Stimulated activated CD4-positive, alpha-beta T cell treated with anti-CD3 and anti-CD28 coated beads, Interleukin-1b, Interleukin-23, amount 100 ng/mL, for 24 hours (primary cell): ENCODE data around the gene GANC.
A peak's percentile ranks its signal among the peaks of the same experiment; 100 is the strongest.
"Not testable (repeated sequence)": the region's sequence is repeated elsewhere in the genome, so short reads cannot be mapped to it uniquely, and the experiment has no call there.

ENCODE experiments used
- DNase-seq, 4 experiments: peaks; one replicate each; pipeline ENCODE4 v3.0.0-alpha.2; 2020; ENCODE audit warnings: low read depth in 4 of 4, low spot score in 1 of 4

The GANC gene, protein sequence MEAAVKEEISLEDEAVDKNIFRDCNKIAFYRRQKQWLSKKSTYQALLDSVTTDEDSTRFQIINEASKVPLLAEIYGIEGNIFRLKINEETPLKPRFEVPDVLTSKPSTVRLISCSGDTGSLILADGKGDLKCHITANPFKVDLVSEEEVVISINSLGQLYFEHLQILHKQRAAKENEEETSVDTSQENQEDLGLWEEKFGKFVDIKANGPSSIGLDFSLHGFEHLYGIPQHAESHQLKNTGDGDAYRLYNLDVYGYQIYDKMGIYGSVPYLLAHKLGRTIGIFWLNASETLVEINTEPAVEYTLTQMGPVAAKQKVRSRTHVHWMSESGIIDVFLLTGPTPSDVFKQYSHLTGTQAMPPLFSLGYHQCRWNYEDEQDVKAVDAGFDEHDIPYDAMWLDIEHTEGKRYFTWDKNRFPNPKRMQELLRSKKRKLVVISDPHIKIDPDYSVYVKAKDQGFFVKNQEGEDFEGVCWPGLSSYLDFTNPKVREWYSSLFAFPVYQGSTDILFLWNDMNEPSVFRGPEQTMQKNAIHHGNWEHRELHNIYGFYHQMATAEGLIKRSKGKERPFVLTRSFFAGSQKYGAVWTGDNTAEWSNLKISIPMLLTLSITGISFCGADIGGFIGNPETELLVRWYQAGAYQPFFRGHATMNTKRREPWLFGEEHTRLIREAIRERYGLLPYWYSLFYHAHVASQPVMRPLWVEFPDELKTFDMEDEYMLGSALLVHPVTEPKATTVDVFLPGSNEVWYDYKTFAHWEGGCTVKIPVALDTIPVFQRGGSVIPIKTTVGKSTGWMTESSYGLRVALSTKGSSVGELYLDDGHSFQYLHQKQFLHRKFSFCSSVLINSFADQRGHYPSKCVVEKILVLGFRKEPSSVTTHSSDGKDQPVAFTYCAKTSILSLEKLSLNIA (N-terminal part only)

DNA sequence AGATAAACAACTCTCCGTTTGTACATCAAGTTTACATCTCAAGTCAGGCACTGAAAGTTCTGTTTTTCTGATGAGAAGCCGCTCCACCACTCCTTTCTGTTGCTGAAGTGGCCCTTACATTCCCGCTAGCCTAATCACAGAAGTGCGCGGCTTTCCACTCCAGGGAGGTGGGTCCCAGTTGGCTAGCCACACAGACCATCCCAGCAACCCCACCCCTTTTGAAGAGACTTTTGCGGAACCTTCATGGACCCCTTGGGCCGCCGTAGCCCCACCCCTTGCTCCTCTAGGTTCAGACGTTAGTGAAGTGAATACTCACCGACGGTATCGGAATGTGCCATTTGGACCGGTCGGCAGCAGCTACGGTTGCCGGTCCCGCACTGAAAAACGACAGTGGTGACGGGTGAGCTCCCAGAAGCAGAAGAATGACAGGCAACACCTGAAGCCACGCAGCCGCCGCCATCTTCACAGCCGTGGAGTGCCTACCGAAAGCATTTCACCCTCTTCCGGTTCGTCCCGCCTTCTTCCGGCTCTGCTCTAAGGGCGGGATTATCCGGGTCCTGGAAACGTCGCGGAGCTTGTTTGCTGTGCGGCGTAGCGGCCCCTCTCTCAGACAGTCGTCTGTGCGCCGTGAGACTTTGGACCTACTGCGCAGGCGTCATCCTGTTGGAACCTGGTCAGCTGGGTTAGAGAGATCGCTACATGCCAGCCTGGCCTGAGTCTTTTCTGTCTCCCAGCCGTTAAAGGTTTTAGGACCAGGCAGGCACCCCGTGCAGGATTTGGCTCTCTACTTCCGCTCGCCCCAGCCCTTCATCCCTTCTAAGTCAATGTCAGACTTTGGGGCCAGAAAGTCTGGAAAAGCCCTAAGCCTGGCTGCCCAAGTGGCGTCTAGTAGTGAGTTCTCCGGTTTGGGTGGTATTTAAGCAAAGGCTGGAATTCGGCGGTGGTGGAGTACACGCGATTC is at the start of gene GANC, which contains the start of gene TMEM87A:
Gene GANC (plus strand): TSS at position 263 of the 961 bp plus-strand sequence. CDS start 1,281 bp downstream, outside the sequence.
Gene TMEM87A (minus strand): TSS at position 495 of the 961 bp plus-strand sequence. CDS start 35 bp downstream, at position 460.
- peak; percentile 86 to 93 (median 90) for DNase-seq

DNA sequence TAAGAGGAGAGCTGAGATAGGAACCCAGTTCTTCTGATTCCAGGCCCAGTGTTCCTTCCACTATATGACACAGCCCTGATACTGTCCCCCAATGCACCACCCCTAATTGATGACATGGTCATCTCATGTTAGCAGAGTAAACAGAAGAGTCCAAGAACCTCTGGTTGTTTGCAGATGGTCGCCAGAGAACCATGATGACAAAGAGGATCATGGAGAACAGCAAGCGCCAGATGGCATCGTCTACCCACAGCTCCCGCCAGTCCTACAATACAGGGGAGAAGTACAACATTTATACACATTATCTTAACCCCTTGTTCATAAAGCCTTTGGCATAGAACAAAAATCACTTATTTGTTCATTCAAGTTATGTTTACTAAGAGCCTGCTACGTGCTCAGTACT is 46.4 kb upstream of the GANC start:
- DNase-seq, result no peak

DNA sequence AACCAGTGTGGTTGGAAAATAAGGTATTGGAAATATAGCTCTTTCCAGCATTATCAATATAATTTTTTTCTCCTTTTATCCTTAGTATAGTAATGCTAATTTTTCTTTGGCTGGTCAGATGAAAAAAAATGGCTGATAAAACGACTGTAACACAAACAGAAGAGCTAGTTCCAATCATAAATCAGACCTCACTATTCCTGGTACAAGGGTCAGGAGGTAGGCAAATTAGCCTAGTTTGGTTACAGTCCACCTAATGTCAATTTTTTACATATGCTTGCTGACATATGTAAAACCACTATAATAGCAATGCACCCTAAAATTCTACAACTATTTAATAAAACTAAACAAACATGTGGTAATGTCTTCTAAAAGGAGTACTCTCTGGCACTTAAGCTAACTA is 45.0 kb upstream of the GANC start:
- no peak for DNase-seq

DNA sequence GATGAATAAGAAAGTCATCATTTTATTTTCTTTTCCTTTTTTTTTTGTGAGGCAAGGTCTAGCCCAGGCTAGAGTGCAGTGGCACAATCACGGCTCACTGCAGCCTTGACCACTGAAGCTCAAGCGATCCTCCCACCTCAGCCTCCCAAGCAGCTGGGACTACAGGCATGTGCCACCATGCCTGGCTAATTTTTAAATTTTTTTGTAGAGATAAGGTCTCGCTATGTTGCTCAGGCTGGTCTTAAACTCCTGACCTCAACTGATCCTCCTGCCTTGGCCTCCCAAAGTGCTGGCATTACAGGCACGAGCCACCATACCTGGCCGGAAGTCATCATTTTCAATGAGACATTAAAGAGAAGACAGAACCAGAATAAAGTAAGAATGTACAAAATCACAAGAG is 44.0 kb upstream of the GANC start:
- DNase-seq, result not testable (repeated sequence)

DNA sequence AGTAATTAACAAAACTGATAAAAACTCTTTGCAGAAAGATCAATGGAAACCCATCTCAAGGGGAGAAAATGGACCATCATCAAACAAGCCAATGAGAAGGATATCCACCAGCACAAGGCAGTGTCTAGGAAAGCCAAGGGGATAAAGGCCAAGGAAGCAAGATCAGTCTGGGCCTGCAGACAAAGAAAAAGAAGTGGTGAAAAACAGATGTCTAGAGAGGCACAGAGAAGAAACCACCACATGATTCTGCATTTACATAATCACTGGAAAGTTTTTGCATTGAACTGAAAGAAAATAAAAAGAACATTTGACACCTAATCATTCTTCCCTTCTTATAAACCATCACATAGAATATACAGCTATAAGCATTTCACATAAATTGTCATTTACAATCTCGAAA is 41.9 kb upstream of the GANC start:
- no peak for DNase-seq

DNA sequence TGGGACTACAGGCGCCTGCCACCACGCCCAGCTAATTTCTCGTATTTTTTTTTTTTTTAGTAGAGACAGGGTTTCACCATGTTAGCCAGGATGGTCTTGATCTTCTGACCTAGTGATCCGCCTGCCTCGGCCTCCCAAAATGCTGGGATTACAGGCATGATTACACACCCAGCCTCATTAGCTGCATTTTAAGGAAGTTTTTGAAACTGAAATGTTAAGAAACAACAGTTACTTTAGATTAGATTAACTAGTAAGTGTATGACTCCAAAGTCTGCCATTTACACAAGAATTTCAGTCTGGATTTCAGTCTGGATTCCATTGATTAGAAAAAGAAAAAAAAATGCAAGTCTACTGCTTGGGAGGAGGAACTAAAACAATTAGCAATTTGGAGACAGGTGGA is 40.4 kb upstream of the GANC start:
- DNase-seq, result no peak

DNA sequence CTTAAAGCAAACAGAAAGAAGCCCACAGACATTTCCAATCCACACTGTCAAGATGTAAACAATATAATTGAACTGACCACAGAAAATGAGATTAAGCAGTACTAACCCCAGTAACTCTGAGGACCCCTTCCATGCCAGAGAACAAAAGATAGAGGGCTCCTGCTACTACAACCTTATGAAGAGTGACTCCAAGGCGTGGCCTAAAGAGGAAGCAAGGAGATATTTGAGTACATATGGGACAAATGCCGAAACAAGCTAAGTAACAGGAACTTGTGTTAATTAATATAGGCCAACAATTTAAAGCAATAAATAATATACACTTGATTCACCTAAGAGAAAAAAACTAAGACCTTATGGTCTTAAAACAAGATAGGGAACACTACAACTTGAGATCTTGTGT is 39.9 kb upstream of the GANC start:
- DNase-seq, result no peak

DNA sequence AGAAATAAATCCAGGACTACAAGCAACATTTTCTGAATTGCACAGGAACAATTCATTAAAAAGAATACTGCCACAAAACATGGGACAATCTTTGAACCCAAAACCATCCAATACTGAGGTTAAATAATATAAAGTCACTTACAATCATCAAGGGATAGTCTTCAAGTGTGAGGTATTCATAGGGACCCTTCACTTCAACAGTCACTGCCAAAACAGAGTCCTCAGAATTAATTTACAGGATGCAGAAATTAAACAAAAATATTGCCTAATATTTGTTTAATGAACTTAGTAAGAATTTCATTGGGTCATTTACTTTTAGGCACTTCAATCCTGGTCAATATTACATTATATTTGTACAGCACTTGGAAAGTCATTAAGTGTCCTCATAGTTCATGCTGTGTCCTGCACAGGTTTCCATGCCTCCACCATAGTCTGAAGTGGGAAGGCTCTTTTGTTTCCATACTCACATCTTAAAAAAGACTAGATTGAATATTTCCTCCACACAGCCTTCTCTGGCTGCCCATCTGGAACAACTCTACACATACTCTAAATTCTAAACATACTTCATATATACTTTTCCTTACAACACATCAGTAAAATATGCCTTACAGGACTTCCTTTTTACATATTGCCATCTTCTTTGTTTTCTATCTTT is 33.3 kb upstream of the GANC start:
- DNase-seq, result no peak

DNA sequence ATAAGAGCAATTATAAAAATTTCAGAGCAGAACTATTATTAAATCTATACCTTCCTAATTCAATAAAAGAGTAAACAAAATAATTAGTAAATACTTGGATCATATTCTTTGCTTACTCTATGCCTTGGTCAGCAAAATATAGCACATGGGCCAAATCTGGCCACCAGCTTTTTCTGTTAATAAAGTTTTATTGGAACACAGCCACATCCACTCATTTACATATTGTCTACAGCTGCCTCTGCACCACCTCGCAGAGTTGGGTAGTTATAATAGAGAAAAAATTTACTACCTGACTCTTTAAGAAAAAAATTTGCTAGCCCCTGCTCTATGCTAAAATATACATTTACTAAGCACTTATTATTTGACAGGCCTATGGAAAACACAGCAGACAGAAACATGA is 32.2 kb upstream of the GANC start:
- no peak for DNase-seq

DNA sequence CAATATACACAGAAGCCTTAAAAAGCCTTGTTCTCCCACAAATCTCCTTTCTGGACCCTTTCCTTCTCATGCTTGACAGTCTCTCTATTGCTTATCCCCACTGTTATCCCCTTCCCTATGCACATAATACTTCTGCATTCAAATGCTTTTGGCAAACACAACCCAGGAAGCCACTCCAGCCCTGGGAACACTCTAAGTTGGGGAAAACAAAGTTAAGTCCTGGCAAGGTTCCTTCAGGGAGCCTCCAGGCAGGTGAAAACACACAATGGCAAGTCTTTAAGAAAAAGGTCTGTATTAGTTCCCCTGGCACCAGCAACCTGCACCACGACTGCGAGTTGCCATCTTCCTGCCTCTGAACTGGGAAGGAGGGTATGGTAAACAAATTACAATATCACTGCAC is 19.7 kb upstream of the GANC start:
- DNase-seq, result no peak

DNA sequence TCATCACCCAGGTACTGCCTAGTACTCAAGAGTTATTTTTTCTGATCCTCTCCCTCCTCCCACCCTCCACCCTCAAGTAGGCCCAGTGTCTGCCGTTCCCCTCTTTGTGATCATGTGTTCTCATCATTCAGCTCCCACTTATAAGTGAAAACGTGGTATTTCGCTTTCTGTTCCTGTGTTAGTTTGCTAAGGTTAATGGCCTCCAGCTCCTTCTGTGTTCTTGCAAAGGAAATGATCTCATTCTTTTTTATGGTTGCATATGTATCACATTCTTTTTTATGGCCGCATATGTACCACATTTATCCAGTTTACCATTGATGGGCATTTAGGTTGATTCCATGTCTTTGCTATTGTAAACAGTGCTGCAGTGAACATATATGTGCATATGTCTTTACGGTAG is 8.2 kb upstream of the GANC start:
- DNase-seq, result no peak

DNA sequence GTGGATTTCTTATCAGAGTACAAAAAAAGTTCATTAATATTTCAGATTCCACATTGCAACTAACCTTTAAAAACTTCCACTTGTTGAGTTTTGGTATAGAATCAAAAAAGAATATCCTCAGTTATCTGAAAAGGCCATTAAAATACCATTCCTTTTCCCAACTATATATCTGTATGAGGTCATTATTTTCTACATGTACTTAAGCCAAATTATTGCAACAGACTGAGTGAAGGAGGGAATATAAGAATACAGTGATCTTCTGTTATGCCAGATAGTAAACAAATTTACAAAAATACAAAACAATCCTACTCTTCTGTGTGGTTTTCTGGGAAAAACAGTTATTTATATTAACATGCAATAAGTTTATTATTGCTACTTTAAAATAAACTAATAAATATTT is 5.7 kb upstream of the GANC start:
- DNase-seq, result no peak

DNA sequence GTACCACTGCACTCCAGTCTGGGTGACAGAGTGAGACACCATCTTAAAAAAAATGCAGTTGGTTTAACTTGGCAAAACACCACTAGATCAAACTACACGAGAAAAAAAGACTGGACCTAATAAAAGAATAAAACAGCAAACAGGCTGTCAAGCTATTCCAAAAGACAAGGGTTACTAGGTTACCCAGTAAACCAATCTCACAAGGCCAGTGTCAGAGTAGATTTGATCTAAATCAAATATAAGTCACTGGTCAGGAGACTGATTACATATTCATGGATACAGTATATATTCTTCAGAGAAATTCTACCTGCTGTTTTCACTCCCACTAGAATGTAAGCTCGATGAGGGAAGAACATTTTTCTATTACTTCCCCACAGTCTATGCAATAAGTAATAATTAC is 2.5 kb upstream of the GANC start:
- no peak for DNase-seq

DNA sequence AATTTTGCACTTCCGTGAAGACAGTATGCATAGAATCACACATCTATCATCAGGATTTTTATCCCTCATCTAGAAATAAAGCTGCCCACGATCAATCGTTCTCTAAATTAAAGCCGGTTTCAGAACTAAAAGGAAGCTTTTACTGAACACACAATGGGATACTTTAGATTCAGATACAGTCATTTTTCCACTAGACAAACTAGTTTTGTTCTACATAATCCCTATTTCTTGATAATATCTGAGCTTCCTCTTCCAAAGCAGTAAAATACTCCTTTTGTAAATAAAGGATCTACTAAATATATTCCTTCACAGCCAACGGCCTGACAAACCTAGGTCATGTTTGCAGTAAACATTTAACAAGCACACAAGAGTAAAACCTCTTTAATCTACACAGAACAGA is 2.0 kb upstream of the GANC start:
- no peak for DNase-seq

DNA sequence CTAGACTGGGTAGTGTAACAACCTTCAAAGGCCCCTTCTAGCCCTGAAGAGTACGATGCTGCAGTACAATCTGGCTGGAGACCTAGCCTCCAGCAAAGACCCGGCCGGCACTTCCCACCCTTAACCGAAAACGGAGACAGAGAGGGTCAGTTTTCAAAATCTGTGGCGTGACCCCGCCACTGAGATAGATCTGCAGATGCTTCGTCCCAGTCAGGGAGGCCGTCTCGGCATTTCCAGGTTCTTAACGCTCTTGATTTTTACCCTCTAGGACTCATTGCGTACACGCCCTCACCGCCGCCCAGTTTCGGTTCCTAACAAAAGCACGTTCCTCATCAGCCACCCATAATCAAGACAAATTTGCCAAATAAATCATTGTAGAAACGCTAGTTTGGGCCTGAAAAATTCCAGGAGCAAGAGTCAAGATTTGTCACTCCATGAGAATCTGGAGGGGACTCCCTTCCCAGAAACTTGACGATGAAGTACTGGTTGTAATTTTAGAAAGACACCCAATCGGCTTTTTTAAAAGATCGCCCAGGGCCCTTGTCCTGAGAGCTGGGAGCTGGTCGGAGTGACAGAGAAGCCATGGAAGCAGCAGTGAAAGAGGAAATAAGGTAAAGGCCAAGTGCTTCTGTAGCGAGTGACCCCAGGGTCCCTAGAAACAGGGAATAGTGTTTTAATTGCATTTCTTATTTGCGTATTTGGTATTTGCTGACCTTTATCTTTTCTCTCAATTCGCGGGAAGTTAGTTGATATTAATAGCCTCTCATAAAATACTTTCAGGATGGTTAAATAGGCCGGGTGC is 1.1 kb downstream of the GANC start:
- DNase-seq, result peak; percentile 31 to 57 (median 47)

DNA sequence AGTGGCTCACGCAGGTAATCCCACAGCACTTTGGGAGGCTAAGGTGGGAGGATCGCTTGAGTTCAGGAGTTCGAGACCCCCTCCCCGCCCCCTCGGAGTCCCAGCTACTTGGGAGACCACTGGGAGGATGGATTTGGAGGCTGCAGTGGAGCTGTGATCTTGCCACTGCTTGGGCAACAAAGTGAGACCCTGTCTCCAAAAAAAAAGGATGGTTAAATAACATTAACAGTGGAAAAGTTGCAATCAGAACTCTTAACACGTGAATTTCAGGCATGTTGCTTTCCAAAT is 1.6 kb downstream of the GANC start:
- DNase-seq, result no peak

DNA sequence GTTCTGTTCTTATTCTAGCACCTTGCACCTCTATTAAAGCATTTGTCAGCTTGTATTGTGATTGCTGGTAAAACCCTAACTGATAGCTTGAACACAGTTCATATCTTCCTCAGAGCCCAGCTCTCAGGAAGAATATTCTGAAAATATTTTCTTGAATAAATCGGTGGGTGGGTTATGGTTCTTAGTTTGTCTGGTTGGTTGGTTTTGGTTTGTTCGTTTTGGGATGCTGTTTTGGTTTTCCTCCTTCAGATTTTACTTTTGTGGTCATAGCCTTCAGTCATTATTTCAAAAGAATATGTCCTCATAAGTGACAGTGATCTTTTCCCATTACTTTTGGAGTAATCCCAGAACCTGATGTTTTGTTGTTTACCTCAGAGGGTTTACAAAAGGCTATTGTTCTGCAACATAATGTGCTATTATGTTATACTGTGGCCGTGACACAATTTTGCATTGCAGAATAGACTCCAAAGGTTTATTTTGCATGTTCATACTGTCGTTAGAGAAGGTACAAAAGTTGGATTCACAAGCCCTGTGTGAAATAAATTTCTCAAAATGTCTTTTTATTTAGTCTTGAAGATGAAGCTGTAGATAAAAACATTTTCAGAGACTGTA is 2.9 kb downstream of the GANC start:
- DNase-seq, result no peak

DNA sequence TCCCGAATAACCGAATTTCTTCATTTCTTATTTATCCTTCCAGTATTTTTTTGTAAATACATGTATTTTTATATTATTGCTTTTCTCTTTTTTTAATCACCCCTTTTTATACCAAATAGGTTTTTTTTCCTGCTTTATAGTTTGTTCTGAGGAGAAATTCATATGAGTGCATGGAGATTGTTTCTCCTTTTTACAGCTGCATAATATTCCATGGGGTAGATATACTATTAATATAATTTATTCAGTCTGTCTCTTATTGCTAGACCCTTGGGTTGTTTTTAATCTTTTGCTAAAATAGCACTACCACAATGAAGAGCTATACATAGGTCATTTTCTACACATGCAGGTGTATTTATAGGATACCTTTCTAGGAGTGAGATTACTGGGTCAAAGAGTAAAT is 3.8 kb downstream of the GANC start:
- no peak for DNase-seq

DNA sequence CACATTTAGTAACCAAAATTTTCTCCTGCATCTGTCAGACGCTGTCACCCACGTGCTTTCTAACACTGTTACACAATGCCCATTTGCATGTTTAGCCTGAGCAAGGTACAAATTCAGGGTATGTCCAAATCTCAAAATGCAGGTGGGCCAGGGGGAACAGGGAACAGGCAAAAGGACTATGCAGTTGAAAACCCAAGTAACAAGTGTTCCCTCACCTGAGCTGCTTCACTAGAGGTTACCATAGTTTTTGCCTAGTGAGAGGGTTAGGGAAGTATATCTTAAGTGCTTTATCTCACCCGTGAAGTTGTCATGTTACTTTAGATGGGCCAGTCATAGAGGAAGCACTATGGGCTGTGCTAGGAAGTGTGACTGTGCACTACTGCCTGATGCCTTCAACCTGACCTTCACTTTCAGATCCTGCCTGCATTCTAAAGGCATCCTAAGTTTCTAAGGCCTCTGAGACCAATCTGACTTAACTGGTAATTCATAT is 6.3 kb downstream of the GANC start:
- no peak for DNase-seq
